ENCODE measurements around the gene VAV2. TPM values are rescaled to one million over a fixed set of nuclear protein-coding genes. Genes with fewer than 3 reads are reported as not detected.
A peak's percentile ranks its signal among the peaks of the same experiment; 100 is the strongest.

The VAV2 gene
- total and polyA plus RNA-seq, 5 donors: 4.7 to 11.4 (median 7.4) TPM

- no peak overlapping the region for H3K27ac ChIP-seq (ENCODE audit: low read length)
- no peaks in the 10 kb centered on the region for H3K27me3 ChIP-seq (ENCODE audit: control insufficient read depth, insufficient read depth)
- DNase-seq (peak in 2 of 3 donors; percentile 37 to 40), ATAC-seq (no peak)
- 93% methylated on average over 25 of the region's 25 CpGs for WGBS
- no peaks in the 10 kb centered on the region for H3K4me1 ChIP-seq (ENCODE audit: control insufficient read depth, insufficient read depth, low read length)
- intact Hi-C loops (cut with DNase I): no loop called here
- H3K4me3 ChIP-seq (ENCODE audit: low read length): no peak overlapping the region
- no peaks in the 10 kb centered on the region for H3K9me3 ChIP-seq (ENCODE audit: control insufficient read depth, low read length)
These were observed 207.2 kb downstream of the VAV2 start for GRCh38 chr9:133784731-133785561.

GRCh38 chr9:133783331-133783731, 208.8 kb downstream of the VAV2 start:
- Histone ChIP-seq H3K4me3 (ENCODE audit: low read length) (no peak overlapping the region), H3K9me3 (ENCODE audit: control insufficient read depth, low read length) (no peaks in the 10 kb centered on the region), H3K4me1 (ENCODE audit: control insufficient read depth, insufficient read depth, low read length) (no peaks in the 10 kb centered on the region), H3K27me3 (ENCODE audit: control insufficient read depth, insufficient read depth) (no peaks in the 10 kb centered on the region), H3K27ac (ENCODE audit: low read length) (no peak overlapping the region)
- no peak for ATAC-seq
- peak in 2 of 3 donors; percentile 31 to 40 for DNase-seq
- intact Hi-C loops (cut with DNase I): no loop called here
- WGBS: 79% methylated on average over 13 of the region's 13 CpGs

GRCh38 chr9:133782157-133783130, 209.7 kb downstream of the VAV2 start:
- peak; percentile 34 to 46 for ATAC-seq
- intact Hi-C loops (cut with DNase I): no loop called here
- H3K27me3 ChIP-seq (ENCODE audit: control insufficient read depth, insufficient read depth): no peaks in the 10 kb centered on the region
- no peaks in the 10 kb centered on the region for H3K4me1 ChIP-seq (ENCODE audit: control insufficient read depth, insufficient read depth, low read length)
- 50% methylated on average over 16 of the region's 16 CpGs for WGBS
- no peak overlapping the region for H3K4me3 ChIP-seq (ENCODE audit: low read length)
- DNase-seq: peak; percentile 71 to 87 (median 86)
- no peak overlapping the region for H3K27ac ChIP-seq (ENCODE audit: low read length)
- H3K9me3 ChIP-seq (ENCODE audit: control insufficient read depth, low read length): no peaks in the 10 kb centered on the region

- ATAC-seq (no peak), DNase-seq (peak in 2 of 3 donors; percentile 31 to 45)
- Histone ChIP-seq H3K4me3 (ENCODE audit: low read length) (no peak overlapping the region), H3K27me3 (ENCODE audit: control insufficient read depth, insufficient read depth) (no peaks in the 10 kb centered on the region), H3K9me3 (ENCODE audit: control insufficient read depth, low read length) (no peaks in the 10 kb centered on the region), H3K27ac (ENCODE audit: low read length) (no peak overlapping the region), H3K4me1 (ENCODE audit: control insufficient read depth, insufficient read depth, low read length) (no peaks in the 10 kb centered on the region)
- intact Hi-C loops (cut with DNase I): no loop called here
- 90% methylated on average over 10 of the region's 10 CpGs for WGBS
These were observed 210.3 kb downstream of the VAV2 start for GRCh38 chr9:133781828-133782135.

GRCh38 chr9:133780962-133781827, 210.9 kb downstream of the VAV2 start:
- intact Hi-C loops (cut with DNase I): no loop called here
- no peaks in the 10 kb centered on the region for H3K4me1 ChIP-seq (ENCODE audit: control insufficient read depth, insufficient read depth, low read length)
- 97% methylated on average over 15 of the region's 15 CpGs for WGBS
- no peak overlapping the region for H3K4me3 ChIP-seq (ENCODE audit: low read length)
- no peak for ATAC-seq
- H3K27me3 ChIP-seq (ENCODE audit: control insufficient read depth, insufficient read depth): no peaks in the 10 kb centered on the region
- peak in 2 of 3 donors; percentile 20 to 23 for DNase-seq
- H3K27ac ChIP-seq (ENCODE audit: low read length): no peak overlapping the region
- H3K9me3 ChIP-seq (ENCODE audit: control insufficient read depth, low read length): no peaks in the 10 kb centered on the region

GRCh38 chr9:133780404-133780945, 211.6 kb downstream of the VAV2 start:
- Histone ChIP-seq H3K9me3 (ENCODE audit: control insufficient read depth, low read length) (no peaks in the 10 kb centered on the region), H3K4me3 (ENCODE audit: low read length) (no peak overlapping the region), H3K27me3 (ENCODE audit: control insufficient read depth, insufficient read depth) (no peaks in the 10 kb centered on the region), H3K4me1 (ENCODE audit: control insufficient read depth, insufficient read depth, low read length) (no peaks in the 10 kb centered on the region), H3K27ac (ENCODE audit: low read length) (no peak overlapping the region)
- 95% methylated on average over 15 of the region's 15 CpGs for WGBS
- DNase-seq (peak in 2 of 3 donors; percentile 28 to 38), ATAC-seq (no peak)
- intact Hi-C loops (cut with DNase I): no loop called here

GRCh38 chr9:133779516-133780403, 212.4 kb downstream of the VAV2 start:
- intact Hi-C loops (cut with DNase I): no loop called here
- DNase-seq (peak; percentile 3 to 46 (median 26)), ATAC-seq (no peak)

GRCh38 chr9:133779081-133779480, 213.0 kb downstream of the VAV2 start:
- intact Hi-C loops (cut with DNase I): no loop called here
- peak; percentile 4 to 22 (median 21) for DNase-seq
- 89% methylated on average over 8 of the region's 8 CpGs for WGBS
- no peaks in the 10 kb centered on the region for H3K27me3 ChIP-seq (ENCODE audit: control insufficient read depth, insufficient read depth)
- ATAC-seq: no peak
- H3K27ac ChIP-seq (ENCODE audit: low read length): no peak overlapping the region
- H3K4me3 ChIP-seq (ENCODE audit: low read length): no peak overlapping the region
- no peaks in the 10 kb centered on the region for H3K4me1 ChIP-seq (ENCODE audit: control insufficient read depth, insufficient read depth, low read length)
- H3K9me3 ChIP-seq (ENCODE audit: control insufficient read depth, low read length): no peaks in the 10 kb centered on the region

More at GRCh38 chr9:133779516-133780403, 212.4 kb downstream of the VAV2 start:
- Histone ChIP-seq H3K9me3 (ENCODE audit: control insufficient read depth, low read length) (no peaks in the 10 kb centered on the region), H3K27ac (ENCODE audit: low read length) (no peak overlapping the region), H3K27me3 (ENCODE audit: control insufficient read depth, insufficient read depth) (no peaks in the 10 kb centered on the region), H3K4me3 (ENCODE audit: low read length) (no peak overlapping the region), H3K4me1 (ENCODE audit: control insufficient read depth, insufficient read depth, low read length) (no peaks in the 10 kb centered on the region)
- 94% methylated on average over 19 of the region's 19 CpGs for WGBS

GRCh38 chr9:133778336-133779013, 213.6 kb downstream of the VAV2 start:
- intact Hi-C loops (cut with DNase I): no loop called here
- H3K27me3 ChIP-seq (ENCODE audit: control insufficient read depth, insufficient read depth): no peaks in the 10 kb centered on the region
- DNase-seq (peak; percentile 7 to 49 (median 27)), ATAC-seq (no peak)
- no peak overlapping the region for H3K27ac ChIP-seq (ENCODE audit: low read length)
- no peaks in the 10 kb centered on the region for H3K9me3 ChIP-seq (ENCODE audit: control insufficient read depth, low read length)
- H3K4me1 ChIP-seq (ENCODE audit: control insufficient read depth, insufficient read depth, low read length): no peaks in the 10 kb centered on the region
- WGBS: 94% methylated on average over 20 of the region's 20 CpGs
- H3K4me3 ChIP-seq (ENCODE audit: low read length): no peak overlapping the region

All from right cardiac atrium (tissue), 5 donors.